ENCODE results near the gene SLIT3.

DNA sequence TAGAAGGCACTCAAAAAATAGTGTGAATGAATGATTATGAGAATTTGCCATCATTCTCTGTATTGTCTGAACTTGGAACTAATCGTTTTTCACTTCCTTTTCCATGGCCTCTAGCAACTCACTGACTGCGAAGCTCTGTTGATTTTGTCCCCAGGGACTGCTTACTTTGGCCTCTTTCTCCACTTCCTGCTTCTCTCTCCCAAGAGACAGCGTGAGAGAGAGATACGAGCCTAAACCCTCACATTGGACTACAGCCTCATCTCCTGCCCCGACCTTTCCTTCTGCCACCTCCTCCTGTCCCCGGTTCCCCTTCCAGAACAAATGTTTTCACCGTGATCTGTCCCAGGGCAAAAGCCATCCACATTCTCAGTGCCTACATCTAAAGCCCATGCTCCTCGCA lies 421.0 kb downstream of the SLIT3 start:
- no peak for TF ChIP-seq POLR2A (IDR thresholded peaks at IDR 0.05)
- TF ChIP-seq, protein P1, sequence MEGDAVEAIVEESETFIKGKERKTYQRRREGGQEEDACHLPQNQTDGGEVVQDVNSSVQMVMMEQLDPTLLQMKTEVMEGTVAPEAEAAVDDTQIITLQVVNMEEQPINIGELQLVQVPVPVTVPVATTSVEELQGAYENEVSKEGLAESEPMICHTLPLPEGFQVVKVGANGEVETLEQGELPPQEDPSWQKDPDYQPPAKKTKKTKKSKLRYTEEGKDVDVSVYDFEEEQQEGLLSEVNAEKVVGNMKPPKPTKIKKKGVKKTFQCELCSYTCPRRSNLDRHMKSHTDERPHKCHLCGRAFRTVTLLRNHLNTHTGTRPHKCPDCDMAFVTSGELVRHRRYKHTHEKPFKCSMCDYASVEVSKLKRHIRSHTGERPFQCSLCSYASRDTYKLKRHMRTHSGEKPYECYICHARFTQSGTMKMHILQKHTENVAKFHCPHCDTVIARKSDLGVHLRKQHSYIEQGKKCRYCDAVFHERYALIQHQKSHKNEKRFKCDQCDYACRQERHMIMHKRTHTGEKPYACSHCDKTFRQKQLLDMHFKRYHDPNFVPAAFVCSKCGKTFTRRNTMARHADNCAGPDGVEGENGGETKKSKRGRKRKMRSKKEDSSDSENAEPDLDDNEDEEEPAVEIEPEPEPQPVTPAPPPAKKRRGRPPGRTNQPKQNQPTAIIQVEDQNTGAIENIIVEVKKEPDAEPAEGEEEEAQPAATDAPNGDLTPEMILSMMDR (IDR thresholded peaks at IDR 0.05), result no peak
